HG03558 (cell line): ENCODE measurements around the gene SLCO6A1.
"Not testable (repeated sequence)": the region's sequence is repeated elsewhere in the genome, so short reads cannot be mapped to it uniquely, and the experiment has no call there.

Experiments used
- ATAC-seq: cut with Tn5 transposase; IDR thresholded peaks from one replicate; pipeline ENCODE4 v1.9.1; 2021; ENCODE audit warnings: moderate number of reproducible peaks; ENCODE audit not compliant: unreplicated experiment; ENCODE audit errors: extremely low read depth

Gene SLCO6A1

GRCh38 chr5:102498271-102499034, at the start of gene SLCO6A1:
Gene SLCO6A1, minus strand, starts transcription at chr5:102499001. Its CDS starts 157 bp downstream, at chr5:102498844.
- no peak for ATAC-seq

- no peak for ATAC-seq
Observed at GRCh38 chr5:102547141-102548035, 48.6 kb upstream of the SLCO6A1 start.

- no peak for ATAC-seq
Observed at GRCh38 chr5:102545175-102545574, 46.4 kb upstream of the SLCO6A1 start.

GRCh38 chr5:102542057-102542456, 43.3 kb upstream of the SLCO6A1 start:
- no peak for ATAC-seq

- no peak for ATAC-seq
Observed at GRCh38 chr5:102539996-102540728, 41.4 kb upstream of the SLCO6A1 start.

- ATAC-seq = no peak
Observed at GRCh38 chr5:102539562-102539961, 40.8 kb upstream of the SLCO6A1 start.

- ATAC-seq = no peak
Observed at GRCh38 chr5:102537011-102537410, 38.2 kb upstream of the SLCO6A1 start.

- ATAC-seq = no peak
Observed at GRCh38 chr5:102536323-102536928, 37.6 kb upstream of the SLCO6A1 start.

- ATAC-seq = no peak
Observed at GRCh38 chr5:102532123-102532522, 33.3 kb upstream of the SLCO6A1 start.

GRCh38 chr5:102531506-102531905, 32.7 kb upstream of the SLCO6A1 start:
- ATAC-seq = peak; percentile 75

- no peak for ATAC-seq
Observed at GRCh38 chr5:102529447-102529846, 30.6 kb upstream of the SLCO6A1 start.

- no peak for ATAC-seq
Observed at GRCh38 chr5:102529031-102529430, 30.2 kb upstream of the SLCO6A1 start.

GRCh38 chr5:102528600-102528999, 29.8 kb upstream of the SLCO6A1 start:
- no peak for ATAC-seq

- ATAC-seq = no peak
Observed at GRCh38 chr5:102527547-102527946, 28.7 kb upstream of the SLCO6A1 start.

GRCh38 chr5:102523541-102524175, 24.9 kb upstream of the SLCO6A1 start:
- peak; percentile 96 for ATAC-seq

- no peak for ATAC-seq
Observed at GRCh38 chr5:102511666-102512065, 12.9 kb upstream of the SLCO6A1 start.

- not testable (repeated sequence) for ATAC-seq
Observed at GRCh38 chr5:102491261-102491914, 7.4 kb downstream of the SLCO6A1 start.

- no peak for ATAC-seq
Observed at GRCh38 chr5:102483736-102484135, 15.1 kb downstream of the SLCO6A1 start.

GRCh38 chr5:102481054-102481715, 17.6 kb downstream of the SLCO6A1 start:
- no peak for ATAC-seq
